RWPE2 (cell line): ENCODE data around the gene PRAME.

ENCODE experiments used
- ATAC-seq: fragments of 200-7000 bp; cut with Tn5 transposase; 3 replicates; pipeline ENCODE4 v1.9.1; 2021; ENCODE audit warnings: low read depth
- DNase-seq: peaks from one replicate; pipeline ENCODE4 v3.0.0-alpha.2; 2020; ENCODE audit warnings: low spot score
- H3K27ac ChIP-seq: fragments of 450-650 bp; 2 replicates; pipeline ENCODE4 v1.5.1; 2017; ENCODE audit warnings: mild to moderate bottlenecking; ENCODE audit not compliant: poor library complexity, severe bottlenecking
- H3K27me3 ChIP-seq: fragments of 250-450 bp; sonication (Bioruptor Pico); 2 replicates; pipeline ENCODE4 v1.5.1; 2021; ENCODE audit warnings: mild to moderate bottlenecking, moderate library complexity; ENCODE audit not compliant: insufficient read depth, poor library complexity, severe bottlenecking
- H3K36me3 ChIP-seq: fragments of 250-450 bp; sonication (Bioruptor Pico); 2 replicates; pipeline ENCODE4 v1.5.1; 2020; ENCODE audit warnings: low read depth, mild to moderate bottlenecking, moderate library complexity
- H3K4me1 ChIP-seq: fragments of 250-450 bp; sonication (Bioruptor Pico); 2 replicates; pipeline ENCODE4 v1.5.1; 2021; ENCODE audit warnings: mild to moderate bottlenecking, moderate library complexity; ENCODE audit not compliant: insufficient read depth, poor library complexity, severe bottlenecking
- H3K4me3 ChIP-seq: fragments of 250-450 bp; sonication (Bioruptor Pico); 2 replicates; pipeline ENCODE4 v1.5.1; 2021; ENCODE audit warnings: mild to moderate bottlenecking, moderate library complexity; ENCODE audit not compliant: severe bottlenecking
- H3K9me3 ChIP-seq: fragments of 250-450 bp; sonication (Bioruptor Pico); 2 replicates; pipeline ENCODE4 v1.5.1; 2021; ENCODE audit warnings: mild to moderate bottlenecking, moderate library complexity; ENCODE audit not compliant: severe bottlenecking
- CTCF ChIP-seq: fragments of 450-650 bp; IDR thresholded peaks from one replicate; pipeline ENCODE4 v1.5.1; 2017; ENCODE audit warnings: mild to moderate bottlenecking, moderate library complexity; ENCODE audit not compliant: poor library complexity, severe bottlenecking

The PRAME gene

GRCh38 chr22:22565981-22566380, 6.9 kb upstream of the PRAME start:
- Histone ChIP-seq H3K4me3 (no peak overlapping the region), H3K4me1 (no peaks in the 10 kb centered on the region), H3K27me3 (peaks cover 6% of the 10 kb centered on the region), H3K36me3 (no peaks in the 10 kb centered on the region), H3K27ac (no peak overlapping the region), H3K9me3 (peaks cover 4% of the 10 kb centered on the region)
- ATAC-seq (no peak), DNase-seq (no peak)
- TF ChIP-seq CTCF = no peak

GRCh38 chr22:22558071-22558971, 744 bp downstream of the PRAME start:
- no peaks in the 10 kb centered on the region for H3K36me3 ChIP-seq
- no peaks in the 10 kb centered on the region for H3K4me1 ChIP-seq
- peaks cover 6% of the 10 kb centered on the region for H3K9me3 ChIP-seq
- TF ChIP-seq CTCF = no peak
- no peak for DNase-seq
- ATAC-seq = no peak
- H3K4me3 ChIP-seq = no peak overlapping the region
- no peaks in the 10 kb centered on the region for H3K27me3 ChIP-seq
- H3K27ac ChIP-seq = no peak overlapping the region

GRCh38 chr22:22556995-22557925, 1.8 kb downstream of the PRAME start:
- no peak for DNase-seq
- Histone ChIP-seq H3K27ac (no peak overlapping the region), H3K9me3 (peaks cover 6% of the 10 kb centered on the region), H3K27me3 (no peaks in the 10 kb centered on the region), H3K36me3 (no peaks in the 10 kb centered on the region), H3K4me1 (no peaks in the 10 kb centered on the region), H3K4me3 (no peak overlapping the region)
- no peak for ATAC-seq
- TF ChIP-seq CTCF = no peak

- no peak for TF ChIP-seq CTCF
- H3K27ac ChIP-seq = no peak overlapping the region
- H3K36me3 ChIP-seq = no peaks in the 10 kb centered on the region
- no peaks in the 10 kb centered on the region for H3K4me1 ChIP-seq
- DNase-seq = no peak
- H3K9me3 ChIP-seq = peaks cover 6% of the 10 kb centered on the region
- H3K27me3 ChIP-seq = no peaks in the 10 kb centered on the region
- no peak overlapping the region for H3K4me3 ChIP-seq
- ATAC-seq = no peak
Observed at GRCh38 chr22:22556578-22556977, 2.5 kb downstream of the PRAME start.
